ENCODE results near the gene TSHZ2. TPM values are rescaled to one million over a fixed set of nuclear protein-coding genes. Genes with fewer than 3 reads are reported as not detected.
"Not testable (repeated sequence)": the region's sequence is repeated elsewhere in the genome, so short reads cannot be mapped to it uniquely, and the experiment has no call there.

TSHZ2 gene
- total and polyA plus RNA-seq, 2 donors (not counting 3 experiments of a cell fraction or from before 2014, with no cell fraction given) = not detected

DNA sequence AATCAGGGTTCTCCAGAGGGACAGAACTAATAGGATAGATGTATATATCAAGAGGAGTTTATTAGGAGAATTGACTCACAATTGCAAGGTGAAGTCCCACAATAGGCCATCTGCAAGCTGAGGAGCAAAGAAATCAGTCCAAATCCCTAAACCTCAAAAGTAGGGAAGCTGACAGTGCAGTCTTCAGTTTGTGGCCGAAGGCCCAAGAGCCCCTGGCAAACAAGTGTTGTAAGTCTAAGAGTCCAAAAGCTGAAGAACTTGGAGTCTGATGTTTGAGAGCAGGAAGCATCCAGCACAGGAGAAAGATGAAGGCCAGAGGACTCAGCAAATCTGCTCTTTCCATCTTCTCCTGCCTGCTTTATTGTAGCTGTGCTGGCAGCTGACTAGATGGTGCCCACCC is 117.7 kb downstream of the TSHZ2 start:
- H3K27me3 ChIP-seq (ENCODE audit: control insufficient read depth in 2 of 2, insufficient read depth in 2 of 2, low read length in 2 of 2); H4K20me1 ChIP-seq (replicated peaks; ENCODE audit: control insufficient read depth, extremely low read depth, insufficient read depth, low read length); H2AFZ ChIP-seq (ENCODE audit: low read depth, low read length); H3K9ac ChIP-seq (replicated peaks; ENCODE audit: extremely low read depth, insufficient read depth, low read length); POLR2A ChIA-PET; H3K4me1 ChIP-seq (ENCODE audit: control insufficient read depth, extremely low read depth, insufficient read depth, low read length); H3K9me1 ChIP-seq (replicated peaks; ENCODE audit: control insufficient read depth, extremely low read depth, insufficient read depth, low read length); H3K9me3 ChIP-seq (replicated peaks; ENCODE audit: control insufficient read depth, insufficient read depth, low read length); H3K4me2 ChIP-seq (ENCODE audit: insufficient read depth, low read length); dilution Hi-C loops (cut with MboI; ENCODE audit: extremely low pct_ligation_motif_present, low sequenced_read_pairs); H3K79me2 ChIP-seq (ENCODE audit: control insufficient read depth, insufficient read depth, low read length); H3K4me3 ChIP-seq (replicated peaks in 1 of 3; ENCODE audit: insufficient read depth in 1 of 3, low read depth in 1 of 3, low read length in 3 of 3); DNase-seq (ENCODE audit: low read depth, low spot score); FAIRE-seq; BruUV-seq (replicated peaks); H3K27ac ChIP-seq (ENCODE audit: insufficient read depth, low read depth, low read length); CTCF ChIA-PET; H3K36me3 ChIP-seq (ENCODE audit: control insufficient read depth in 2 of 2, extremely low read depth in 1 of 2, insufficient read depth in 2 of 2, low read length in 2 of 2): not testable (repeated sequence)
- intact Hi-C loops (cut with micrococcal nuclease) = loop anchor here (10.0 kb wide), 1 partner anchor 625 kb away; no protein-coding TSS in a partner anchor

DNA sequence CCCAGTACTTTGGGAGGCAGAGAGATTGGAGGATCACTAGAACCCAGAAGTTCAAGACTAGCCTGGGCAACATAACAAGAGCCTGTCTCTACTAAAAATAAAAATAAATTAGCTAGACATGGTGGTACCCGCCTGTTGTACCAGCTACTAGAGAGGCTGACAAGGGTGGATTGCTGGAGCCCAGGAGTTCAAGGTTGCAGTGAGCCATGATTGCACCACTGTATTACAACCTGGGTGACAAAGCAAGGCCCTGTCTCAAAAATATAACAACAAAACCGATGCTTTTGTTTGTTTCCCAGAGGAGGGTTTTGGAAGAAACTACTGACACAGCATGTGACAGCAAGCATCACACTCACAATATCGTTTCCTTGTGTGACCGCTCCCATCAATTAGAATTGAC is 119.6 kb downstream of the TSHZ2 start:
- Histone ChIP-seq H2AFZ (ENCODE audit: low read depth, low read length) (no peak overlapping the region), H3K9ac (replicated peaks; ENCODE audit: extremely low read depth, insufficient read depth, low read length) (no peak overlapping the region), H3K36me3 (ENCODE audit: control insufficient read depth in 2 of 2, extremely low read depth in 1 of 2, insufficient read depth in 2 of 2, low read length in 2 of 2) (no peaks in the 10 kb centered on the region), H4K20me1 (replicated peaks; ENCODE audit: control insufficient read depth, extremely low read depth, insufficient read depth, low read length) (no peaks in the 10 kb centered on the region), H3K4me1 (ENCODE audit: control insufficient read depth, extremely low read depth, insufficient read depth, low read length) (peaks cover 2% of the 10 kb centered on the region), H3K4me2 (ENCODE audit: insufficient read depth, low read length) (no peak overlapping the region), H3K9me1 (replicated peaks; ENCODE audit: control insufficient read depth, extremely low read depth, insufficient read depth, low read length) (no peaks in the 10 kb centered on the region), H3K27me3 (ENCODE audit: control insufficient read depth in 2 of 2, insufficient read depth in 2 of 2, low read length in 2 of 2) (no peaks in the 10 kb centered on the region), H3K9me3 (replicated peaks; ENCODE audit: control insufficient read depth, insufficient read depth, low read length) (no peaks in the 10 kb centered on the region), H3K4me3 (replicated peaks in 1 of 3; ENCODE audit: insufficient read depth in 1 of 3, low read depth in 1 of 3, low read length in 3 of 3) (no peak overlapping the region), H3K27ac (ENCODE audit: insufficient read depth, low read depth, low read length) (no peak overlapping the region), H3K79me2 (ENCODE audit: control insufficient read depth, insufficient read depth, low read length) (no peaks in the 10 kb centered on the region)
- dilution Hi-C loops (cut with MboI; ENCODE audit: extremely low pct_ligation_motif_present, low sequenced_read_pairs) (no loop called here), intact Hi-C loops (cut with micrococcal nuclease) (no loop called here)
- POLR2A ChIA-PET = no interaction called here
- BruUV-seq (replicated peaks) = no TSS peak
- FAIRE-seq (no peak), DNase-seq (ENCODE audit: low read depth, low spot score) (no peak)
- CTCF ChIA-PET = no interaction called here
- TF ChIP-seq POLR2A (IDR thresholded peaks at IDR 0.05; ENCODE audit: low read depth, low read length) (no peak), JUN (IDR thresholded peaks at IDR 0.05; ENCODE audit: borderline replicate concordance, insufficient read depth, insufficient read length, low read depth) (no peak), GATA2 (IDR thresholded peaks at IDR 0.05; ENCODE audit: insufficient read depth, insufficient read length, low read depth, low read length) (no peak), POLR2AphosphoS5 (IDR thresholded peaks at IDR 0.05; ENCODE audit: insufficient read depth, low read depth, low read length) (no peak), FOS (IDR thresholded peaks at IDR 0.05; ENCODE audit: borderline replicate concordance, insufficient read depth, low read length) (no peak), EZH2 (IDR thresholded peaks at IDR 0.05; ENCODE audit: borderline replicate concordance, low read depth, low read length, severe bottlenecking) (no peak), MYC (IDR thresholded peaks at IDR 0.05; ENCODE audit: low read depth, low read length) (no peak)
- TF ChIP-seq, protein P1, sequence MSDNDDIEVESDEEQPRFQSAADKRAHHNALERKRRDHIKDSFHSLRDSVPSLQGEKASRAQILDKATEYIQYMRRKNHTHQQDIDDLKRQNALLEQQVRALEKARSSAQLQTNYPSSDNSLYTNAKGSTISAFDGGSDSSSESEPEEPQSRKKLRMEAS (IDR thresholded peaks at IDR 0.05; ENCODE audit: insufficient read depth, insufficient read length) = no peak
- TF ChIP-seq, protein P2, sequence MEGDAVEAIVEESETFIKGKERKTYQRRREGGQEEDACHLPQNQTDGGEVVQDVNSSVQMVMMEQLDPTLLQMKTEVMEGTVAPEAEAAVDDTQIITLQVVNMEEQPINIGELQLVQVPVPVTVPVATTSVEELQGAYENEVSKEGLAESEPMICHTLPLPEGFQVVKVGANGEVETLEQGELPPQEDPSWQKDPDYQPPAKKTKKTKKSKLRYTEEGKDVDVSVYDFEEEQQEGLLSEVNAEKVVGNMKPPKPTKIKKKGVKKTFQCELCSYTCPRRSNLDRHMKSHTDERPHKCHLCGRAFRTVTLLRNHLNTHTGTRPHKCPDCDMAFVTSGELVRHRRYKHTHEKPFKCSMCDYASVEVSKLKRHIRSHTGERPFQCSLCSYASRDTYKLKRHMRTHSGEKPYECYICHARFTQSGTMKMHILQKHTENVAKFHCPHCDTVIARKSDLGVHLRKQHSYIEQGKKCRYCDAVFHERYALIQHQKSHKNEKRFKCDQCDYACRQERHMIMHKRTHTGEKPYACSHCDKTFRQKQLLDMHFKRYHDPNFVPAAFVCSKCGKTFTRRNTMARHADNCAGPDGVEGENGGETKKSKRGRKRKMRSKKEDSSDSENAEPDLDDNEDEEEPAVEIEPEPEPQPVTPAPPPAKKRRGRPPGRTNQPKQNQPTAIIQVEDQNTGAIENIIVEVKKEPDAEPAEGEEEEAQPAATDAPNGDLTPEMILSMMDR (IDR thresholded peaks at IDR 0.05; ENCODE audit: extremely low read depth in 1 of 2, insufficient read depth in 1 of 2, low read depth in 1 of 2, low read length in 2 of 2) = no peak
